Tibial nerve (tissue), 4 donors: ENCODE measurements around the gene SLC15A4. TPM values are rescaled to one million over a fixed set of nuclear protein-coding genes. Genes with fewer than 3 reads are reported as not detected.

Experiments used
- DNase-seq, 2 donors: peaks; one replicate each; pipeline ENCODE4 v3.0.0-alpha.2; 2019; ENCODE audit warnings: low spot score in 2 of 2
- H3K27ac ChIP-seq, 4 donors: fragments of 200-600 bp; sonication (generic) in 3 of 4; one replicate each; pipeline ENCODE4 v1.5.1; 2017 to 2019; ENCODE audit warnings: mild to moderate bottlenecking in 1 of 4
- H3K27me3 ChIP-seq, 2 donors: fragments of 200-600 bp; sonication (generic) in 1 of 2; one replicate each; pipeline versions ENCODE4 v1.5.1 to v1.6.0; 2017 to 2019
- H3K36me3 ChIP-seq, 3 donors: fragments of 200-600 bp; sonication (generic); one replicate each; pipeline ENCODE4 v1.5.1; 2018 to 2019
- H3K4me1 ChIP-seq, 4 donors: fragments of 200-600 bp; sonication (generic) in 3 of 4; one replicate each; pipeline ENCODE4 v1.5.1; 2017 to 2019
- H3K4me3 ChIP-seq, 4 donors: fragments of 200-600 bp; sonication (generic) in 3 of 4; one replicate each; pipeline ENCODE4 v1.5.1; 2017 to 2019; ENCODE audit warnings: mild to moderate bottlenecking in 1 of 4, moderate library complexity in 1 of 4
- H3K9me3 ChIP-seq, 4 donors: fragments of 200-600 bp; sonication (generic) in 3 of 4; one replicate each; pipeline ENCODE4 v1.5.1; 2017 to 2019
- CTCF ChIP-seq, 5 experiments: fragments of 200-600 bp in 3 of 5; fragments of 450-650 bp in 2 of 5; sonication (generic) in 3 of 5; IDR thresholded peaks; one replicate each; pipeline ENCODE4 v1.5.1; 2016 to 2019; ENCODE audit warnings: antibody characterized with exemption in 5 of 5, mild to moderate bottlenecking in 3 of 5, moderate library complexity in 2 of 5
- EP300 ChIP-seq, 2 donors: sonication (generic); formaldehyde crosslinking; IDR thresholded peaks; one replicate each; pipeline ENCODE4 v1.6.1; 2017; ENCODE audit warnings: antibody characterized with exemption in 2 of 2, mild to moderate bottlenecking in 1 of 2
- POLR2A ChIP-seq, 2 donors: fragments of 450-650 bp; IDR thresholded peaks; one replicate each; pipeline ENCODE4 v1.6.1; 2017; ENCODE audit warnings: antibody characterized with exemption in 2 of 2, mild to moderate bottlenecking in 2 of 2, moderate library complexity in 2 of 2
- WGBS, 2 donors: methylation state at CpG; one replicate each; pipeline ENCODE4 v1.1.5; 2018; 5-methylcytosine and 5-hydroxymethylcytosine counted together
- total RNA-seq, 4 donors: library from RNA; depleted of rRNA; stranded (reverse); fragments of >200 nt; gene quantifications; one replicate each; pipeline ENCODE4 v1.1.0, GENCODE V29; 2016

SLC15A4 gene
- total RNA-seq, 4 donors from 2014 or later, result 39.3 to 74.3 (median 53.6) TPM

GRCh38 chr12:128779901-128780300, 43.9 kb downstream of the SLC15A4 start:
- H3K4me3 ChIP-seq, result no peak overlapping the region
- no peaks in the 10 kb centered on the region for H3K36me3 ChIP-seq
- no peaks in the 10 kb centered on the region for H3K27me3 ChIP-seq
- no peaks in the 10 kb centered on the region for H3K4me1 ChIP-seq
- TF ChIP-seq POLR2A (IDR thresholded peaks at IDR 0.05) (no peak), EP300 (IDR thresholded peaks at IDR 0.05) (no peak), CTCF (IDR thresholded peaks at IDR 0.05) (no peak)
- peaks cover 0 to 13% (median 0%) of the 10 kb centered on the region in 4 donors for H3K9me3 ChIP-seq
- DNase-seq, result no peak
- no peak overlapping the region for H3K27ac ChIP-seq

GRCh38 chr12:128772249-128772648, 51.5 kb downstream of the SLC15A4 start:
- Histone ChIP-seq H3K36me3 (no peaks in the 10 kb centered on the region), H3K27me3 (peaks cover 0 to 4% of the 10 kb centered on the region in 2 donors), H3K9me3 (no peaks in the 10 kb centered on the region), H3K27ac (no peak overlapping the region), H3K4me3 (no peak overlapping the region), H3K4me1 (no peaks in the 10 kb centered on the region)
- WGBS, 2 donors, result 94 to 95% methylated on average over 10 of the region's 10 CpGs
- TF ChIP-seq EP300 (IDR thresholded peaks at IDR 0.05) (no peak), POLR2A (IDR thresholded peaks at IDR 0.05) (no peak), CTCF (IDR thresholded peaks at IDR 0.05) (no peak)
- no peak for DNase-seq

GRCh38 chr12:128771681-128772080, 52.1 kb downstream of the SLC15A4 start:
- TF ChIP-seq EP300 (IDR thresholded peaks at IDR 0.05) (no peak), CTCF (IDR thresholded peaks at IDR 0.05) (no peak), POLR2A (IDR thresholded peaks at IDR 0.05) (no peak)
- peaks cover 0 to 5% of the 10 kb centered on the region in 2 donors for H3K27me3 ChIP-seq
- no peaks in the 10 kb centered on the region for H3K36me3 ChIP-seq
- H3K4me1 ChIP-seq, result no peaks in the 10 kb centered on the region
- no peak overlapping the region for H3K4me3 ChIP-seq
- no peak for DNase-seq
- 67 to 69% methylated on average over 4 of the region's 4 CpGs for WGBS, 2 donors
- H3K27ac ChIP-seq, result no peak overlapping the region
- H3K9me3 ChIP-seq, result no peaks in the 10 kb centered on the region

GRCh38 chr12:128767518-128767917, 56.2 kb downstream of the SLC15A4 start:
- 20 to 39% methylated on average over 9 of the region's 9 CpGs for WGBS, 2 donors
- Histone ChIP-seq H3K36me3 (no peaks in the 10 kb centered on the region), H3K27ac (no peak overlapping the region), H3K4me1 (no peaks in the 10 kb centered on the region), H3K4me3 (no peak overlapping the region), H3K27me3 (peaks cover 0 to 9% of the 10 kb centered on the region in 2 donors), H3K9me3 (no peaks in the 10 kb centered on the region)
- no peak for TF ChIP-seq POLR2A (IDR thresholded peaks at IDR 0.05)
- no peak for TF ChIP-seq CTCF (IDR thresholded peaks at IDR 0.05)
- TF ChIP-seq EP300 (IDR thresholded peaks at IDR 0.05), result no peak
- no peak for DNase-seq

GRCh38 chr12:128766738-128767501, 56.8 kb downstream of the SLC15A4 start:
- H3K4me1 ChIP-seq, result no peaks in the 10 kb centered on the region
- no peaks in the 10 kb centered on the region for H3K36me3 ChIP-seq
- 61 to 68% methylated on average over 12 of the region's 12 CpGs for WGBS, 2 donors
- no peaks in the 10 kb centered on the region for H3K9me3 ChIP-seq
- H3K27me3 ChIP-seq, result peaks cover 0 to 9% of the 10 kb centered on the region in 2 donors
- no peak overlapping the region for H3K27ac ChIP-seq
- TF ChIP-seq CTCF (IDR thresholded peaks at IDR 0.05) (no peak), POLR2A (IDR thresholded peaks at IDR 0.05) (no peak), EP300 (IDR thresholded peaks at IDR 0.05) (no peak)
- no peak for DNase-seq
- no peak overlapping the region for H3K4me3 ChIP-seq
